ENCODE data around the gene KCNQ5. TPM values are rescaled to one million over a fixed set of nuclear protein-coding genes. Genes with fewer than 3 reads are reported as not detected.

The KCNQ5 gene
- polyA plus RNA-seq, 3 donors: not detected

- Histone ChIP-seq H3K27me3 (ENCODE audit: control insufficient read depth in 2 of 2, insufficient read depth in 2 of 2, low read length in 2 of 2) (no peaks in the 10 kb centered on the region), H3K4me1 (ENCODE audit: control insufficient read depth in 1 of 2, insufficient read depth in 2 of 2, low read length in 2 of 2) (peaks cover 0 to 2% of the 10 kb centered on the region in 2 donors), H3K9me3 (replicated peaks in 1 of 2; ENCODE audit: control insufficient read depth in 1 of 2, insufficient read depth in 1 of 2, low read length in 2 of 2) (no peaks in the 10 kb centered on the region), H3K4me2 (replicated peaks; ENCODE audit: extremely low read depth, low read length, poor library complexity, severe bottlenecking) (no peak overlapping the region), H3K9ac (ENCODE audit: insufficient read depth, low read length, poor library complexity, severe bottlenecking) (no peak overlapping the region), H3K27ac (ENCODE audit: low read depth in 1 of 2, low read length in 2 of 2) (no peak overlapping the region), H2AFZ (ENCODE audit: insufficient read depth, low read depth, low read length, poor library complexity, severe bottlenecking) (no peak overlapping the region), H4K20me1 (ENCODE audit: insufficient read depth, low read length) (no peaks in the 10 kb centered on the region), H3K36me3 (replicated peaks in 1 of 2; ENCODE audit: control insufficient read depth in 1 of 2, insufficient read depth in 2 of 2, low read length in 2 of 2) (no peaks in the 10 kb centered on the region), H3K4me3 (replicated peaks in 1 of 3; ENCODE audit: low read depth in 2 of 3, low read length in 3 of 3) (no peak overlapping the region), H3K79me2 (ENCODE audit: insufficient read depth, low read length) (no peaks in the 10 kb centered on the region)
- Mint-ChIP-seq H3K4me3 (no peak overlapping the region), H3K27me3 (ENCODE audit: low read depth in 3 of 3) (no peaks in the 10 kb centered on the region), H3K4me1 (peaks cover 11% of the 10 kb centered on the region), H3K9me3 (peaks cover 1 to 12% (median 6%) of the 10 kb centered on the region in 7 donors), H3K27ac (no peak overlapping the region), H3K36me3 (peaks cover 0 to 5% of the 10 kb centered on the region in 2 donors)
- no peak for TF ChIP-seq CTCF (IDR thresholded peaks at IDR 0.05)
- DNase-seq: no peak
- no CpG with 5 or more reads among the region's 1 CpG for WGBS (ENCODE audit: insufficient coverage)
- intact Hi-C loops (cut with micrococcal nuclease): no loop called here
Measured at GRCh38 chr6:72826037-72826436, 204.2 kb downstream of the KCNQ5 start.

GRCh38 chr6:72826744-72827438 is 205.0 kb downstream of the KCNQ5 start:
- Histone ChIP-seq H3K36me3 (replicated peaks in 1 of 2; ENCODE audit: control insufficient read depth in 1 of 2, insufficient read depth in 2 of 2, low read length in 2 of 2) (no peaks in the 10 kb centered on the region), H3K9ac (ENCODE audit: insufficient read depth, low read length, poor library complexity, severe bottlenecking) (no peak overlapping the region), H3K4me3 (replicated peaks in 1 of 3; ENCODE audit: low read depth in 2 of 3, low read length in 3 of 3) (no peak overlapping the region), H3K4me2 (replicated peaks; ENCODE audit: extremely low read depth, low read length, poor library complexity, severe bottlenecking) (no peak overlapping the region), H3K79me2 (ENCODE audit: insufficient read depth, low read length) (no peaks in the 10 kb centered on the region), H3K27me3 (ENCODE audit: control insufficient read depth in 2 of 2, insufficient read depth in 2 of 2, low read length in 2 of 2) (no peaks in the 10 kb centered on the region), H3K27ac (ENCODE audit: low read depth in 1 of 2, low read length in 2 of 2) (no peak overlapping the region), H3K9me3 (replicated peaks in 1 of 2; ENCODE audit: control insufficient read depth in 1 of 2, insufficient read depth in 1 of 2, low read length in 2 of 2) (no peaks in the 10 kb centered on the region), H3K4me1 (ENCODE audit: control insufficient read depth in 1 of 2, insufficient read depth in 2 of 2, low read length in 2 of 2) (peaks cover 0 to 2% of the 10 kb centered on the region in 2 donors), H4K20me1 (ENCODE audit: insufficient read depth, low read length) (no peaks in the 10 kb centered on the region), H2AFZ (ENCODE audit: insufficient read depth, low read depth, low read length, poor library complexity, severe bottlenecking) (no peak overlapping the region)
- H3K4me3 Mint-ChIP-seq: no peak overlapping the region
- DNase-seq: no peak
- WGBS (ENCODE audit: insufficient coverage): no CpG with 5 or more reads among the region's 1 CpG
- no peak for TF ChIP-seq CTCF (IDR thresholded peaks at IDR 0.05)
- H3K27me3 Mint-ChIP-seq (ENCODE audit: low read depth in 3 of 3): no peaks in the 10 kb centered on the region
- H3K9me3 Mint-ChIP-seq: peaks cover 1 to 12% (median 6%) of the 10 kb centered on the region in 7 donors
- peaks cover 0 to 5% of the 10 kb centered on the region in 2 donors for H3K36me3 Mint-ChIP-seq
- peaks cover 11% of the 10 kb centered on the region for H3K4me1 Mint-ChIP-seq
- H3K27ac Mint-ChIP-seq: no peak overlapping the region
- intact Hi-C loops (cut with micrococcal nuclease): no loop called here

All from CD14-positive monocyte (primary cell).